ENCODE data around the gene CCNDBP1. TPM values are rescaled to one million over a fixed set of nuclear protein-coding genes. Genes with fewer than 3 reads are reported as not detected.
"Not testable (repeated sequence)": the region's sequence is repeated elsewhere in the genome, so short reads cannot be mapped to it uniquely, and the experiment has no call there.

Gene CCNDBP1, protein sequence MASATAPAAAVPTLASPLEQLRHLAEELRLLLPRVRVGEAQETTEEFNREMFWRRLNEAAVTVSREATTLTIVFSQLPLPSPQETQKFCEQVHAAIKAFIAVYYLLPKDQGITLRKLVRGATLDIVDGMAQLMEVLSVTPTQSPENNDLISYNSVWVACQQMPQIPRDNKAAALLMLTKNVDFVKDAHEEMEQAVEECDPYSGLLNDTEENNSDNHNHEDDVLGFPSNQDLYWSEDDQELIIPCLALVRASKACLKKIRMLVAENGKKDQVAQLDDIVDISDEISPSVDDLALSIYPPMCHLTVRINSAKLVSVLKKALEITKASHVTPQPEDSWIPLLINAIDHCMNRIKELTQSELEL
- 10 to 100 TPM; 37.7 to 75.7 (median 62.0) TPM for polyA plus RNA-seq

DNA sequence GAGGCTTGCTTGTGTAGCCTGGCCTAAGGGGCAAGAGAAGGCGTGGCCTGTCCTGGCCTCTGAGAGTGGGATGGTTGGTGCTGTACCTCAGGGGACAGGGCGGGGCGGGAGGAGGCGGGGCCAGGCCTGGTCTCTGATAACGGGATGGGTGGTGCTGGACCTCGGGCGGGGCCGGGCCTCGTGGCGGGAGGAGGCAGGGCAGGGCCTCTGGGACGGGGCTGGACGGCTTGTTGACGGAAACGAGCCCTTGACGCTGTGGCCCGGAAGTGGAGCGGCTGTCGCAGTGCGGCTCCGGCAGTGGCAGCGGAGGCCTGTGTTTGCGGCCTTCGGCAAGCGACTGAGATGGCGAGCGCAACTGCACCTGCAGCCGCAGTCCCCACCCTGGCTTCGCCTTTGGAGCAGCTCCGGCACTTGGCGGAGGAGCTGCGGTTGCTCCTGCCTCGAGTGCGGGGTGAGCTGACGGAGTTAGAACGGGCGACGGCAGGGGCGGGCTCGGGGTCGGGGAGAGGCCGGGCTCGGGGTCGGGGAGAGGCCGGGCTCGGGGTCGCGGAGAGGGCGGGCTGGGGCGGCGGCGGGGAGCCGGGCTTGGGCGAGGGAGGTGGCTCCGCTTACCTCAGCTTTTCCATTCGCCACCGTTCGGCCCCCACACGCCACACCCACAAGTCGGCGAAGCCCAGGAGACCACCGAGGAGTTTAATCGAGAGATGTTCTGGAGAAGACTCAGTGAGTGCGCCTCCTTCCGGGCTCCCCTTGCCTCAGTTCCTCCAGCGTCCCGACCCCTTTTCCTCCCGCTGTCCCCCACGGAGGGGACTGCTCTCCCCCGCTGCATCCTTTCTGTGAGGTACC, at the start of gene CCNDBP1:
Gene CCNDBP1, plus strand, starts transcription at position 247 of the 846 bp plus-strand sequence. Its CDS starts 96 bp downstream, at position 343.
- WGBS, 3 donors: 1% methylated on average over 66 to 69 of the region's 69 CpGs

DNA sequence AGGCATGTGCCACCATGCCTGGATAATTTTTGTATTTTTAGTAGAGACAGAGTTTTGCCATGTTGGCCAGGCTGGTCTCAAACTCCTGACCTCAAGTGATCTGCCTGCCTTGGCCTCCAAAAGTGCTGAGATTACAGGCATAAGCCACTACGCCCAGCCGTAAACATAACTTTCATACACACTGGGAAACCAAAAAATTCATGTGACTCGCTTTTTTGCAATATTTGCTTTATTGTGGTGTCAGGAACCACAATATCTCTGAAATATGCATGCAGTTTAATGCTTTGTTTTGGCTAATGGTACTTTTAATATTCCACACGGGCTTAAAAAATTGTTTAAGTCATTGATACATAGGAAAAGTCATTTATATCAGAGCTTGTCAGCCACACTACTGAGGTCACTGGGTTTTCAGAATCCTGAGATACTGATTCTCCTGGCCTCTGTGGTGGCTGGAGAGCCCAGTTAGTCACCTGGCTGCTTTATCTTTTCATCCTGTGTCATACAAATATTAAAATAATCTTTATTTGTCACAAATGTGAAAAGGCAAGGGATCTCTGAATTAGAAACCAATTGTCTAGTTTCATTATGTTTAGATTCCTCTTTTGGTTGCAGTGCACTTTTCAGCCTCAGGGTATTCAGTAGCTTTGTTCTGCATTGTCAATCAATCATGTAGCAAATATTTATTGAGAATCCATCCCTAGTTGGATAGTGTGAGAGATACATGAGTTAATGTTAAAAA, 41.8 kb upstream of the CCNDBP1 start:
- 84 to 92% (median 89%) methylated on average over 4 of the region's 4 CpGs for WGBS, 3 donors
- no peak overlapping the region for H3K27ac ChIP-seq (ENCODE audit: low read depth, low read length)

More for the DNA sequence above, at the start of gene CCNDBP1:
- peak within 1 kb of the TSS; percentile 45 for H3K27ac ChIP-seq (ENCODE audit: low read depth, low read length)

GRCh38 chr15:43144512-43144911, 40.7 kb upstream of the CCNDBP1 start:
- no peak overlapping the region for H3K27ac ChIP-seq (ENCODE audit: low read depth, low read length)

GRCh38 chr15:43146184-43146583, 39.0 kb upstream of the CCNDBP1 start:
- H3K27ac ChIP-seq (ENCODE audit: low read depth, low read length): no peak overlapping the region
- WGBS, 3 donors: 90 to 92% (median 91%) methylated on average over 5 of the region's 5 CpGs

GRCh38 chr15:43150191-43150929, 34.8 kb upstream of the CCNDBP1 start:
- H3K27ac ChIP-seq (ENCODE audit: low read depth, low read length): no peak overlapping the region
- 92 to 96% (median 93%) methylated on average over 5 of the region's 5 CpGs for WGBS, 3 donors

DNA sequence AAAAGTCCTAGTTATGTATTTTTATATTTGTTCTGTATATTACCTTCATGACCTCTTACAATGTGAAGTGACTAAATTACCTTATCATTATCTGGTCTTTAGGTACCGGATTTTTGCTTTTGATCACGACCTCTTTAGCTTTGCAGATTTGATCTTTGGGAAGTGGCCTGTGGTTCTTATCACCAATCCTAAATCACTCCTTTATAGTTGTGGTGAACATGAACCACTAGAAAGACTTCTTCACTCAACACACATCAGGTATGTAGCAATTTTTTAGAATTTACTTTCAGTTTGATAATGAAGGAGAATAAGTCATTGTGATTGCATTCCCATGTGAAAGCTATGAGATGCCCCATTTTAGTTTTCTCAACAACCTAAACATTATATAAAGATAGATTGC, 33.5 kb upstream of the CCNDBP1 start:
- WGBS, 3 donors: 84 to 95% (median 94%) methylated on average over 2 of the region's 2 CpGs

DNA sequence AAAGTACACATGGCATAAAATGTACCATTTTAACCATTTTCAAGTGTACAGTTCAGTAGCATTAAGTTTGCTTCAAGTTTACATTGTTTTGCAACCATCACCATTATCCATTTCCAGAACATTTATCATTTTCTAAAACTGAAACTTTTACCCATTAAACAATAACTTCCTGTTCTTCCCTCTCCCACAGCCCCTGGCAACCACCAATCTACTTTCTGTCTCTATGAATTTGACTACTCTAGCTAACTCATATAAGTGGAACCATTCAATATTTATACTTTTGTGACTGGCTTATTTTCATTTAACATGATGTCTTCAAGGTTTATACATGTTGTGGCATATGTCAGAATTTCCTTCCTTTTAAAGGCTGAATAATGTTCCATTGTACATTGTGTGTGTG, 31.9 kb upstream of the CCNDBP1 start:
- no peak overlapping the region for H3K27ac ChIP-seq (ENCODE audit: low read depth, low read length)

More for the DNA sequence above, 33.5 kb upstream of the CCNDBP1 start:
- H3K27ac ChIP-seq (ENCODE audit: low read depth, low read length): no peak overlapping the region

DNA sequence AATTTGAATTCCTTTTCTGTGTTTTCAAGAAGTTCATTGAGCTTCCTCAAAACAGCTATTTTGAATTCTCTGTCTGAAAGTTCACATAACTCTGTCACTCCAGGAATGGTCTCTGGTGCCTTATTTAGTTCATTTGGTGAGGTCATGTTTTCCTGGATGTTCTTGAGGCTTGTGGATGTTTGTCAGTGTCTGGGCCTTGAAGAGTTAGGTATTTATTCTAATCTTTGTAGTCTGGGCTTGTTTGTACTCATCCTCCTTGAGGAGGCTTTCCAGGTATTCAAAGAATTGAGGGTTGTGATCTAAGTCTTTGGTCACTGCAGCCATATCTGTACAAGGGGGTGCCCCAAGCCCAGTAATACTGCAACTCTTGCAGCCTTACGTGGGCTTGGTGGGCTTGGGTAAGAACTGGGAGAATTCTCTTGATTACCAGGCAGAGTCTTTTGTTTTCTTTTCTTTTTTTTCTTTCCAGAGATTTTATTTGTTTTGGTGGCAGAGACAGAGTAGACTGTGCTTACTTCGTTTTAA, 19.3 kb upstream of the CCNDBP1 start:
- no peak overlapping the region for H3K27ac ChIP-seq (ENCODE audit: low read depth, low read length)
- WGBS, 3 donors: 98 to 100% (median 99%) methylated on average over 1 to 2 of the region's 2 CpGs

DNA sequence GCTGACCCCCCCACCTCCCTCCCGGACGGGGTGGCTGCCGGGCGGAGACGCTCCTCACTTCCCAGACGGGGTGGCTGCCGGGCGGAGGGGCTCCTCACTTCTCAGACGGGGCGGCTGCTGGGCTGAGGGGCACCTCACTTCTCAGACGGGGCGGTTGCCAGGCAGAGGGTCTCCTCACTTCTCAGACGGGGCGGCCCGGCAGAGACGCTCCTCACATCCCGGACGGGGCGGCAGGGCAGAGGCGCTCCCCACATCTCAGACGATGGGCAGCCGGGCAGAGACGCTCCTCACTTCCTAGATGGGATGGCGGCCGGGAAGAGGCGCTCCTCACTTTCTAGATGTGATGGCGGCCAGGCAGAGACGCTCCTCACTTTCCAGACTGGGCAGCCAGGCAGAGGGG, 17.9 kb upstream of the CCNDBP1 start:
- WGBS, 3 donors: 97% methylated on average over 17 to 27 of the region's 28 CpGs
- not testable (repeated sequence) for H3K27ac ChIP-seq (ENCODE audit: low read depth, low read length)

DNA sequence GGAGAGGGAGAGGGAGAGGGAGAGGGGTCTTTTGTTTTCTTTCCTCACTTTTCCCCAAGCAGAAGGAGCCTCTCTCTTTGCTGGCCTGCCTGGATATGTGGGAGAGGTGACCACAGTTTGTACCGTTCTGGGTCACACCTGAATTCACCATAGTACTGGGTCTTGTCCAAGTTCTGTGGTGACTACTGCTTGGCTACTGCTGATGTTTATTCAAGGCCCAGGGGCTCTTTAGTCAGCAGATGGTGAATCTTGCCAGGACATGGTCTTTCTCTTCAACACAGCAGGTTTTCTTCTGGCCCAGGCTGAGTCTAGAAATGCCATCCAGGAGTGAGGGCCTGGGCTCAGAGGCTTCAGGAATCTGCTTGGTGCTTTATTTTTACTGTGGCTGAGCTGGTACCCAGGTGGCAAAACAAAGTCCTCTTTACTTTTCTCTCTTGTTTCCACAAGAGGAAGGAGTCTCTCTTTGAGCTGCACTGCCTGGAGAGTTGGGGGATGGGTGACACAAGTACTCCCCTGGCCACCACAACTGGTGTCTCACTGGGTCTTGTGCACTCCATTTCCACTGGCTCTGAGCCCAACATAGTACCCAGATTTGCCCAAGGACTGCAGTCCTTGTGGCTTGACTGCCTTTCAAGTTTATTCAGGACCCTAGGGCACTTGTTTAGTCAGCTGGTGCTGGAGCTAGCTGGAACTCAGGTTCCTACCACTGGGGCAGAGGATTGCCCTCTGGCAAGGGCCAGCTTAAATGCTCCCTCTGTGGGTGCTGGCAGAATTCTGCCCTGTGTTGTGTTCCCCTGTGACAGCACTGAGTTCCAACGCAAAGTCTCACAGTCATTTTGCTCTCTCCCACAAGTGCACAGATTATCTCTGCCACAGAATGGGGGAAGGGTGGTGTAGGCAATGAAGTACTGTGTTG, 16.8 kb upstream of the CCNDBP1 start:
- WGBS, 3 donors: 64 to 84% (median 68%) methylated on average over 2 of the region's 2 CpGs
- no peak overlapping the region for H3K27ac ChIP-seq (ENCODE audit: low read depth, low read length)

DNA sequence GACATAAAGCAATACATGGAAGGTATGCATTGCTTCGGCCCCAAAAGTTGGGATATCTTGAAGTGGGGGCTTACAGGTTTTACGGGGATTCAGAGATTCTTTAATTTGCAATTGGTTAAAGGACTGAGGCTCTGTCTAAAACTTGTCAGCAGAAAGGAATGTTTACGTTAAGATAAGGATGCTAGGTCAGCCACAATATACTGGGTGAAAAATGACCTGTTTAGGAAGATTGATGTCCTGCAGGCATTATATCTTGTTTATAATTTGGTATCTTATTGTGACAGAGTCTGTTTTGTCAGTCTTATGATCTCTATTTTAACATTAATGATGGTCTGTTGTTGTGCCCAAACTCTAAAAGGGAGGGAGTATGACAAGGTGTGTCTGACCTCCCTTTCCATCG, 15.3 kb upstream of the CCNDBP1 start:
- no peak overlapping the region for H3K27ac ChIP-seq (ENCODE audit: low read depth, low read length)

GRCh38 chr15:43175656-43176309, 9.4 kb upstream of the CCNDBP1 start:
- WGBS, 3 donors: 96 to 98% (median 98%) methylated on average over 21 to 23 of the region's 25 CpGs
- H3K27ac ChIP-seq (ENCODE audit: low read depth, low read length): not testable (repeated sequence)

More for the DNA sequence above, 15.3 kb upstream of the CCNDBP1 start:
- 82 to 89% (median 86%) methylated on average over 4 of the region's 4 CpGs for WGBS, 3 donors

DNA sequence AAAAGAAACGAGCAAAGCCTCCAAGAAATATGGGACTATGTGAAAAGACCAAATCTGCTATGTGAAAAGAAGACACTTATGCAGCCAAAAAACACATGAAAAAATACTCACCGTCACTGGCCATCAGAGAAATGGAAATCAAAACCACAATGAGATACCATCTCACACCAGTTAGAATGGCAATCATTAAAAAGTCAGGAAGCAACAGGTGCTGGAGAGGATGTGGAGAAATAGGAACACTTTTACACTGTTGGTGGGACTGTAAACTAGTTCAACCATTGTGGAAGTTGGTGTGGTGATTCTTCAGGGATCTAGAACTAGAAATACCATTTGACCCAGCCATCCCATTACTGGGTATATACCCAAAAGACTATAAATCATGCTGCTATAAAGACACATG, 8.1 kb upstream of the CCNDBP1 start:
- H3K27ac ChIP-seq (ENCODE audit: low read depth, low read length): not testable (repeated sequence)
- 87 to 96% (median 87%) methylated on average over 2 of the region's 2 CpGs for WGBS, 3 donors

GRCh38 chr15:43183270-43183669, 1.9 kb upstream of the CCNDBP1 start:
- 67 to 80% (median 72%) methylated on average over 3 of the region's 3 CpGs for WGBS, 3 donors
- H3K27ac ChIP-seq (ENCODE audit: low read depth, low read length): no peak overlapping the region

DNA sequence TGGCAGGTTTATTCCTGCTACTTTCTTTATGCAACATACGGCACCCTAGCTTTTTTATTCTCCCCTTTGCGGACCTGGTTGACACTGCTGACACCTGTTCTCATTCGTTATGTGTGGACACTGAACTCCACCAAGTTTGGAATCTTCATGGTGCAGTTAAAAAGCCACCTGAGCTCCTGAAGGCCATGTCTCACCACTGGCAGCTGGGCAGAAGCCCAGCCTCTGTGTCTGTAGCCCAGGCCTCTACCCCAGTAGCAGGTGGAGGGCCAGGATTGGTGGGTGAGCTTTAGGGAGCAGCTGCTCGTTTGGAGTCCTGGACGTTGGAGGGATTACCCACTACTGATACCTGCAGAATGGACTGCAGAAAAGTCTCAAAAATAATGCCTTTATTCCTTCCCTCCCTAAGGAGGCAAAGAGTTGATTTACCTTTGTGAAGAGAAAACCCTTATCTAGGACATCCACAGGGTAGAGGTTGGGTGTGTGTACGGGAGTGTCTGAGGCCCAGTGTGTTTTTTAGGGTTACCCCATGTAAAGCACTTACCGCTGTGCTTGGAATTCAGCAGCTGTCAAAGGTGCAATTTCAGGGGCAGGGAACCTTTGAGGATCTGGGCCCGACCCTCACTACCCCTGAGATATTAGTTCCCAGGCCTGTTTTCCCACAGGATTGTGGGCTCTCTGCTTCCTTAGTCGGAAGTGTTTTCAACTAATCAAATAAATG, 637 bp upstream of the CCNDBP1 start:
- WGBS, 3 donors: 69 to 80% (median 75%) methylated on average over 9 of the region's 9 CpGs
- no peak overlapping the region for H3K27ac ChIP-seq (ENCODE audit: low read depth, low read length)

DNA sequence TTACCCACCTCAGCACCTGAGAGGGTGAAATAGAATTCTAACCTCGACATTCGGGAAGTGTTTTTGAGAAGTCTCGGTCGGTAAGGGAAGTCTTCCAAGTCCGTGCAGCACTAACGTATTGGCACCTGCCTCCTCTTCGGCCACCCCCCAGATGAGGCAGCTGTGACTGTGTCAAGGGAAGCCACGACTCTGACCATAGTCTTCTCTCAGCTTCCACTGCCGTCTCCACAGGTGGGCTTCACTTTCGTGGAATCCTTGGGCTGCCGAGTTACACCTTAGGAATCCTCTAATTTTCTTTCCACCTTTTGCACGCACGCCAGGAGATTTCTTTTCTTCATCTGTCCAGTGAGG, 775 bp downstream of the CCNDBP1 start:
- WGBS, 3 donors: 1 to 5% (median 2%) methylated on average over 13 of the region's 13 CpGs
- peak overlapping the region; percentile 45 for H3K27ac ChIP-seq (ENCODE audit: low read depth, low read length)
